MM.1S (cell line): Measurements from ENCODE around the gene PLD4.

Source experiments
- DNase-seq: peaks from one replicate; pipeline ENCODE4 v3.0.0-alpha.2; 2015
- H2AFZ ChIP-seq: fragments of 300-600 bp; sonication (generic); 2 replicates; pipeline ENCODE4 v1.6.0; 2016; ENCODE audit warnings: antibody characterized with exemption, low read length
- H3F3A ChIP-seq: fragments of 300-600 bp; sonication (generic); 2 replicates; pipeline ENCODE4 v1.6.1; 2016; ENCODE audit warnings: mild to moderate bottlenecking, antibody characterized with exemption, low read length, moderate library complexity, mixed read lengths; ENCODE audit not compliant: insufficient read depth
- H3K27ac ChIP-seq: fragments of 300-600 bp; sonication (generic); 2 replicates; pipeline ENCODE4 v1.5.1; 2016; ENCODE audit warnings: mild to moderate bottlenecking, low read length
- H3K27me3 ChIP-seq: fragments of 300-600 bp; sonication (generic); replicated peaks from 2 replicates; pipeline ENCODE4 v1.6.0; 2016; ENCODE audit warnings: low read length; ENCODE audit not compliant: insufficient read depth
- H3K36me3 ChIP-seq: fragments of 300-600 bp; sonication (generic); replicated peaks from 2 replicates; pipeline ENCODE4 v1.6.1; 2016; ENCODE audit warnings: mild to moderate bottlenecking, low read length, mixed read lengths; ENCODE audit not compliant: insufficient read depth
- H3K4me1 ChIP-seq: fragments of 300-600 bp; sonication (generic); 2 replicates; pipeline ENCODE4 v1.6.1; 2016; ENCODE audit warnings: low read length, mixed read lengths
- H3K4me2 ChIP-seq: fragments of 300-600 bp; sonication (generic); 2 replicates; pipeline ENCODE4 v1.6.0; 2016; ENCODE audit warnings: low read depth, low read length
- H3K4me3 ChIP-seq: fragments of 300-600 bp; sonication (generic); 2 replicates; pipeline ENCODE4 v1.5.1; 2016; ENCODE audit warnings: low read length, mixed read lengths
- H3K79me2 ChIP-seq: fragments of 300-600 bp; sonication (generic); 2 replicates; pipeline ENCODE4 v1.6.1; 2016; ENCODE audit warnings: mixed run types, low read length, mixed read lengths
- H3K9ac ChIP-seq: fragments of 300-600 bp; sonication (generic); 2 replicates; pipeline ENCODE4 v1.6.1; 2016; ENCODE audit warnings: low read length, mixed read lengths
- H3K9me2 ChIP-seq: fragments of 300-600 bp; sonication (generic); replicated peaks from 2 replicates; pipeline ENCODE4 v1.6.1; 2016; ENCODE audit warnings: mild to moderate bottlenecking, low read length, mixed read lengths; ENCODE audit not compliant: insufficient read depth
- H3K9me3 ChIP-seq: fragments of 300-600 bp; sonication (generic); replicated peaks from 2 replicates; pipeline ENCODE4 v1.6.1; 2016; ENCODE audit warnings: mild to moderate bottlenecking, low read length, mixed read lengths; ENCODE audit not compliant: insufficient read depth
- H4K20me1 ChIP-seq: fragments of 300-600 bp; sonication (generic); 2 replicates; pipeline ENCODE4 v1.6.1; 2016; ENCODE audit warnings: mild to moderate bottlenecking, low read length, moderate library complexity, mixed read lengths; ENCODE audit not compliant: insufficient read depth
- CTCF ChIP-seq: fragments of 300-600 bp; sonication (generic); IDR thresholded peaks from 2 replicates; pipeline ENCODE4 v1.5.1; 2016; ENCODE audit warnings: antibody characterized with exemption, low read length, mixed read lengths
- EZH2 ChIP-seq: fragments of 300-600 bp; sonication (generic); optimal IDR thresholded peaks from 2 replicates; pipeline ENCODE3; 2017; ENCODE audit warnings: low read depth, mild to moderate bottlenecking, antibody characterized with exemption, low read length, mixed read lengths
- EZH2phosphoT487 ChIP-seq: fragments of 300-600 bp; sonication (generic); IDR thresholded peaks from 2 replicates; pipeline ENCODE4 v1.6.1; 2018; ENCODE audit warnings: antibody characterized with exemption, low read length

Gene PLD4

GRCh38 chr14:104885031-104885972 is 39.4 kb upstream of the PLD4 start:
- H3K27ac ChIP-seq = no peak overlapping the region
- H3K9me2 ChIP-seq = no peaks in the 10 kb centered on the region
- no peaks in the 10 kb centered on the region for H3K27me3 ChIP-seq
- H2AFZ ChIP-seq = no peak overlapping the region
- H4K20me1 ChIP-seq = no peaks in the 10 kb centered on the region
- H3F3A ChIP-seq = no peaks in the 10 kb centered on the region
- no peak overlapping the region for H3K4me3 ChIP-seq
- H3K4me2 ChIP-seq = no peak overlapping the region
- H3K36me3 ChIP-seq = no peaks in the 10 kb centered on the region
- no peaks in the 10 kb centered on the region for H3K4me1 ChIP-seq
- no peaks in the 10 kb centered on the region for H3K9me3 ChIP-seq
- TF ChIP-seq CTCF (no peak), EZH2 (no peak), EZH2phosphoT487 (no peak)
- H3K79me2 ChIP-seq = no peaks in the 10 kb centered on the region
- H3K9ac ChIP-seq = no peak overlapping the region
- DNase-seq = no peak

- no peaks in the 10 kb centered on the region for H3K9me3 ChIP-seq
- no peaks in the 10 kb centered on the region for H3K9me2 ChIP-seq
- no peak overlapping the region for H3K27ac ChIP-seq
- H3K9ac ChIP-seq = no peak overlapping the region
- no peak for DNase-seq
- H2AFZ ChIP-seq = no peak overlapping the region
- no peaks in the 10 kb centered on the region for H3K27me3 ChIP-seq
- H3F3A ChIP-seq = no peaks in the 10 kb centered on the region
- no peaks in the 10 kb centered on the region for H3K4me1 ChIP-seq
- no peak for TF ChIP-seq EZH2
- no peak for TF ChIP-seq CTCF
- no peak for TF ChIP-seq EZH2phosphoT487
- H3K4me2 ChIP-seq = no peak overlapping the region
- no peak overlapping the region for H3K4me3 ChIP-seq
- no peaks in the 10 kb centered on the region for H3K36me3 ChIP-seq
- no peaks in the 10 kb centered on the region for H3K79me2 ChIP-seq
- H4K20me1 ChIP-seq = no peaks in the 10 kb centered on the region
Observed at GRCh38 chr14:104885973-104886689, 38.5 kb upstream of the PLD4 start.

- Histone ChIP-seq H3K4me1 (no peaks in the 10 kb centered on the region), H2AFZ (no peak overlapping the region), H3K9me3 (no peaks in the 10 kb centered on the region), H4K20me1 (no peaks in the 10 kb centered on the region), H3K4me2 (no peak overlapping the region), H3K79me2 (no peaks in the 10 kb centered on the region), H3K27me3 (no peaks in the 10 kb centered on the region), H3K9me2 (no peaks in the 10 kb centered on the region), H3K4me3 (no peak overlapping the region), H3K27ac (no peak overlapping the region), H3K9ac (no peak overlapping the region), H3F3A (no peaks in the 10 kb centered on the region), H3K36me3 (no peaks in the 10 kb centered on the region)
- no peak for TF ChIP-seq EZH2
- TF ChIP-seq CTCF = no peak
- no peak for TF ChIP-seq EZH2phosphoT487
- DNase-seq = no peak
Observed at GRCh38 chr14:104886690-104887622, 37.7 kb upstream of the PLD4 start.
